ENCODE results near the gene OSGEPL1. TPM values are rescaled to one million over a fixed set of nuclear protein-coding genes. Genes with fewer than 3 reads are reported as not detected.
"Not testable (repeated sequence)": the region's sequence is repeated elsewhere in the genome, so short reads cannot be mapped to it uniquely, and the experiment has no call there.

Gene OSGEPL1
- total and polyA plus RNA-seq, 2 of the 4 experiments (the other 2 are of a cell fraction): 5.0 to 6.8 TPM

DNA sequence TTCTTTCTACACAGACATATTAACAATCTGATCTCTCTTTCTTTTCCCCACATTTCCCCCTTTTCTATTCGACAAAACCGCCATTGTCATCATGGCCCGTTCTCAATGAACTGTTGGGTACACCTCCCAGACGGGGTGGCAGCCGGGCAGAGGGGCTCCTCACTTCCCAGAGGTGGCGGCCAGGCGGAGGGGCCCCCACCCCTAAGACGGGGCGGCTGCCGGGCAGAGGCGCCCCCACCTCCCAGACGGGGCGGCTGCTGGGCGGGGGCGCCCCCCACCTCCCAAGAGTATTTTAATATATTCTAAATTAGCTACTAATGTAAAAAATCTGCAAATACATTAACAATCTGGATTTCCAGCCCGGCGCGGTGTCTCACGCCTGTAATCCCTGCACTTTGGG, 2.4 kb downstream of the OSGEPL1 start:
- H3K18ac ChIP-seq (ENCODE audit: low read depth, low read length); H3K27ac ChIP-seq (ENCODE audit: insufficient read depth, low read length); in situ Hi-C loops (cut with MboI; ENCODE audit: low sequenced_read_pairs); H4K8ac ChIP-seq (ENCODE audit: low read depth in 2 of 2, low read length in 2 of 2); H3K36me3 ChIP-seq (ENCODE audit: control insufficient read depth, insufficient read depth, low read length); H3K9ac ChIP-seq (ENCODE audit: low read depth, low read length); H3K4me3 ChIP-seq (ENCODE audit: insufficient read depth, low read depth, low read length); intact Hi-C loops (cut with micrococcal nuclease); H2BK15ac ChIP-seq (ENCODE audit: low read depth, low read length); H3K9me1 ChIP-seq (ENCODE audit: insufficient read depth, low read length); H4K91ac ChIP-seq (ENCODE audit: insufficient read depth, low read depth, low read length); H3K56ac ChIP-seq (ENCODE audit: extremely low read depth, insufficient read depth, low read length); H2BK20ac ChIP-seq (ENCODE audit: low read depth, low read length); BruUV-seq (replicated peaks); H2AK9ac ChIP-seq (replicated peaks; ENCODE audit: low read depth, low read length, poor library complexity); H2AFZ ChIP-seq (replicated peaks; ENCODE audit: low read length, poor library complexity); H4K20me1 ChIP-seq (ENCODE audit: insufficient read depth, low read length); H3K79me1 ChIP-seq (ENCODE audit: low read depth in 1 of 2, low read length in 2 of 2); ATAC-seq (ENCODE audit: low read depth); H3K14ac ChIP-seq (replicated peaks; ENCODE audit: low read depth, low read length); H3K4me2 ChIP-seq (ENCODE audit: low read depth, low read length); H2BK5ac ChIP-seq (ENCODE audit: low read depth, low read length, poor library complexity, severe bottlenecking); CTCF ChIA-PET; H2AK5ac ChIP-seq (ENCODE audit: low read depth, low read length); dilution Hi-C loops (cut with HindIII; ENCODE audit: low sequenced_read_pairs, unreplicated experiment); DNase-seq; H4K5ac ChIP-seq (ENCODE audit: low read depth, low read length); H3K4me1 ChIP-seq (ENCODE audit: control insufficient read depth, insufficient read depth, low read length); POLR2A ChIA-PET (ENCODE audit: unreplicated experiment); H3K27me3 ChIP-seq (ENCODE audit: control insufficient read depth, insufficient read depth, low read length); H2BK120ac ChIP-seq (ENCODE audit: low read depth, low read length); H3K4ac ChIP-seq (ENCODE audit: low read depth, low read length); H3K23ac ChIP-seq (ENCODE audit: low read depth, low read length); H3K9me3 ChIP-seq (ENCODE audit: control insufficient read depth, insufficient read depth, low read length): not testable (repeated sequence)
- no CpG with 5 or more reads among the region's 19 CpGs for WGBS, 2 experiments (ENCODE audit: extremely low coverage in 2 of 2, insufficient read length in 1 of 2)

Measured in IMR-90 (cell line).